ENCODE results near the gene COPG2. TPM values are rescaled to one million over a fixed set of nuclear protein-coding genes. Genes with fewer than 3 reads are reported as not detected.
"Not testable (repeated sequence)": the region's sequence is repeated elsewhere in the genome, so short reads cannot be mapped to it uniquely, and the experiment has no call there.

Gene COPG2
- total and polyA plus RNA-seq, 2 experiments from 2014 or later: 7.0 to 35.1 TPM

GRCh38 chr7:130595986-130596385 lies 72.6 kb downstream of the COPG2 start:
- TF ChIP-seq CTCF (IDR thresholded peaks at IDR 0.05; ENCODE audit: low read depth, low read length): no peak
- H3K27me3 ChIP-seq: no peaks in the 10 kb centered on the region
- H3K36me3 ChIP-seq: no peaks in the 10 kb centered on the region
- no peaks in the 10 kb centered on the region for H3K4me1 ChIP-seq (ENCODE audit: low read depth)
- no peak overlapping the region for H3K4me3 ChIP-seq
- DNase-seq (ENCODE audit: low read depth in 1 of 2, low spot score in 1 of 2): peak in 1 of 2 donors; percentile 4
- H3K27ac ChIP-seq: no peak overlapping the region
- no peaks in the 10 kb centered on the region for H3K9me3 ChIP-seq (ENCODE audit: low read depth)

GRCh38 chr7:130593033-130593432 lies 75.5 kb downstream of the COPG2 start:
- Histone ChIP-seq H3K4me1 (ENCODE audit: low read depth) (no peaks in the 10 kb centered on the region), H3K27me3 (no peaks in the 10 kb centered on the region), H3K27ac (no peak overlapping the region), H3K9me3 (ENCODE audit: low read depth) (no peaks in the 10 kb centered on the region), H3K36me3 (no peaks in the 10 kb centered on the region), H3K4me3 (no peak overlapping the region)
- peak in 1 of 2 donors; percentile 2 for DNase-seq (ENCODE audit: low read depth in 1 of 2, low spot score in 1 of 2)
- TF ChIP-seq CTCF (IDR thresholded peaks at IDR 0.05; ENCODE audit: low read depth, low read length): no peak

- H3K27ac ChIP-seq; H3K9me3 ChIP-seq (ENCODE audit: low read depth); DNase-seq (ENCODE audit: low read depth in 1 of 2, low spot score in 1 of 2); H3K27me3 ChIP-seq; H3K36me3 ChIP-seq; H3K4me1 ChIP-seq (ENCODE audit: low read depth); H3K4me3 ChIP-seq: not testable (repeated sequence)
Observed at GRCh38 chr7:130591464-130591863, 77.1 kb downstream of the COPG2 start.

- H3K27me3 ChIP-seq; H3K4me1 ChIP-seq (ENCODE audit: low read depth); H3K4me3 ChIP-seq; H3K9me3 ChIP-seq (ENCODE audit: low read depth); DNase-seq (ENCODE audit: low read depth in 1 of 2, low spot score in 1 of 2); H3K27ac ChIP-seq; H3K36me3 ChIP-seq: not testable (repeated sequence)
Observed at GRCh38 chr7:130585932-130586331, 82.6 kb downstream of the COPG2 start.

- H3K27ac ChIP-seq; H3K4me3 ChIP-seq; H3K36me3 ChIP-seq; DNase-seq (ENCODE audit: low read depth in 1 of 2, low spot score in 1 of 2); H3K4me1 ChIP-seq (ENCODE audit: low read depth); H3K27me3 ChIP-seq; H3K9me3 ChIP-seq (ENCODE audit: low read depth): not testable (repeated sequence)
Observed at GRCh38 chr7:130575110-130575509, 93.4 kb downstream of the COPG2 start.

- not testable (repeated sequence) for H3K4me1 ChIP-seq (ENCODE audit: low read depth); DNase-seq (ENCODE audit: low read depth in 1 of 2, low spot score in 1 of 2); H3K9me3 ChIP-seq (ENCODE audit: low read depth); H3K36me3 ChIP-seq; H3K27me3 ChIP-seq; H3K4me3 ChIP-seq; H3K27ac ChIP-seq
Observed at GRCh38 chr7:130570144-130570543, 98.4 kb downstream of the COPG2 start.

- peaks cover 9% of the 10 kb centered on the region for H3K36me3 ChIP-seq
- no peak overlapping the region for H3K27ac ChIP-seq
- TF ChIP-seq CTCF (IDR thresholded peaks at IDR 0.05; ENCODE audit: low read depth, low read length): no peak
- H3K4me3 ChIP-seq: no peak overlapping the region
- H3K9me3 ChIP-seq (ENCODE audit: low read depth): no peaks in the 10 kb centered on the region
- no peaks in the 10 kb centered on the region for H3K27me3 ChIP-seq
- DNase-seq (ENCODE audit: low read depth in 1 of 2, low spot score in 1 of 2): no peak
- H3K4me1 ChIP-seq (ENCODE audit: low read depth): no peaks in the 10 kb centered on the region
Observed at GRCh38 chr7:130566898-130567280, 101.7 kb downstream of the COPG2 start.
